Naive thymus-derived CD8-positive, alpha-beta T cell (primary cell): ENCODE data around the gene ELL2. TPM values are rescaled to one million over a fixed set of nuclear protein-coding genes. Genes with fewer than 3 reads are reported as not detected.
"Not testable (repeated sequence)": the region's sequence is repeated elsewhere in the genome, so short reads cannot be mapped to it uniquely, and the experiment has no call there.

Experiments
- ATAC-seq, 2 donors: fragments of 150-1000 bp; cut with Tn5 transposase in 1 of 2; sonication (Bioruptor Pico), chemical (Tn5 transposase) in 1 of 2; 1 replicate in 1 of 2; 2 replicates in 1 of 2; pipeline ENCODE4 v1.10.0; 2021; ENCODE audit warnings: mild to moderate bottlenecking in 2 of 2, moderate library complexity in 2 of 2
- POLR2A ChIA-PET: fragments of 350-600 bp; sonication (Branson Sonifier 250); formaldehyde crosslinking; loops from one replicate; lab custom pipeline; 2021; ENCODE audit warnings: antibody characterized with exemption; lab: Charles Lee
- DNase-seq, 10 donors: peaks; one replicate each; pipeline versions ENCODE4 v3.0.0 to v3.0.0-alpha.2; 2020 to 2022
- H3K27ac Mint-ChIP-seq, 10 donors: one replicate each; pipeline ENCODE4 v1.8.0; 2020 to 2022; ENCODE audit warnings: mild to moderate bottlenecking in 10 of 10, mixed read lengths in 10 of 10, moderate library complexity in 4 of 10, inconsistent platforms in 1 of 10
- H3K27me3 Mint-ChIP-seq, 5 donors: one replicate each; pipeline ENCODE4 v1.8.0; 2021 to 2022; ENCODE audit warnings: mixed read lengths in 5 of 5
- H3K36me3 Mint-ChIP-seq, 3 donors: one replicate each; pipeline ENCODE4 v1.8.0; 2020 to 2022; ENCODE audit warnings: mixed read lengths in 3 of 3, mild to moderate bottlenecking in 2 of 3, inconsistent platforms in 1 of 3
- H3K4me1 Mint-ChIP-seq, 4 donors: one replicate each; pipeline ENCODE4 v1.8.0; 2021 to 2022; ENCODE audit warnings: mixed read lengths in 4 of 4
- H3K4me3 Mint-ChIP-seq, 10 donors: one replicate each; pipeline ENCODE4 v1.8.0; 2020 to 2022; ENCODE audit warnings: mild to moderate bottlenecking in 10 of 10, mixed read lengths in 10 of 10, moderate library complexity in 6 of 10, inconsistent platforms in 1 of 10
- H3K9me3 Mint-ChIP-seq, 9 donors: one replicate each; pipeline ENCODE4 v1.8.0; 2020 to 2022; ENCODE audit warnings: mixed read lengths in 9 of 9, mild to moderate bottlenecking in 3 of 9, inconsistent platforms in 1 of 9, moderate library complexity in 1 of 9
- polyA plus RNA-seq, 3 donors: library from polyadenylated mRNA; unstranded; fragments of 300-500 nt; fragmentation: Illumina TruSeq; gene quantifications; one replicate each; pipeline ENCODE4 v1.2.3, GENCODE V29; 2021
- total RNA-seq, 8 experiments: library from RNA in 2 of 8; stranded (reverse) in 2 of 8; gene quantifications; one replicate each; pipeline ENCODE4 v1.2.3 and lab custom pipeline; 2021 to 2026

Gene ELL2
- total and polyA plus RNA-seq, 5 experiments from 2014 or later, result 1.8 to 13.8 (median 3.1) TPM

- DNase-seq, result no peak
Measured at GRCh38 chr5:95861864-95862561, 99.6 kb downstream of the ELL2 start.

GRCh38 chr5:95861221-95861863 is 100.3 kb downstream of the ELL2 start:
- no peaks in the 10 kb centered on the region for H3K9me3 Mint-ChIP-seq
- POLR2A ChIA-PET, result no interaction called here
- peaks cover 5 to 37% (median 11%) of the 10 kb centered on the region in 5 donors for H3K27me3 Mint-ChIP-seq
- DNase-seq (no peak), ATAC-seq (no peak)
- peak overlapping the region in 6 of 10 donors; percentile 19 to 53 (median 36) for H3K4me3 Mint-ChIP-seq
- H3K36me3 Mint-ChIP-seq, result no peaks in the 10 kb centered on the region
- peak overlapping the region in 5 of 10 donors; percentile 17 to 57 (median 27) for H3K27ac Mint-ChIP-seq
- H3K4me1 Mint-ChIP-seq, result peaks cover 9 to 36% (median 29%) of the 10 kb centered on the region in 4 donors

More at GRCh38 chr5:95861864-95862561, 99.6 kb downstream of the ELL2 start:
- H3K27ac Mint-ChIP-seq, result peak overlapping the region in 3 of 10 donors; percentile 27 to 58 (median 37)
- no peaks in the 10 kb centered on the region for H3K9me3 Mint-ChIP-seq
- peaks cover 5 to 37% (median 11%) of the 10 kb centered on the region in 5 donors for H3K27me3 Mint-ChIP-seq
- no peak for ATAC-seq
- H3K36me3 Mint-ChIP-seq, result no peaks in the 10 kb centered on the region
- H3K4me3 Mint-ChIP-seq, result peak overlapping the region in 4 of 10 donors; percentile 12 to 53 (median 33)
- peaks cover 9 to 38% (median 29%) of the 10 kb centered on the region in 4 donors for H3K4me1 Mint-ChIP-seq
- POLR2A ChIA-PET, result no interaction called here

- peak overlapping the region in 2 of 10 donors; percentile 1 to 10 for H3K4me3 Mint-ChIP-seq
- H3K36me3 Mint-ChIP-seq, result no peaks in the 10 kb centered on the region
- no peaks in the 10 kb centered on the region for H3K9me3 Mint-ChIP-seq
- peaks cover 5 to 37% (median 11%) of the 10 kb centered on the region in 5 donors for H3K27me3 Mint-ChIP-seq
- peak overlapping the region in 5 of 10 donors; percentile 25 to 82 (median 61) for H3K27ac Mint-ChIP-seq
- POLR2A ChIA-PET, result interaction anchor here (0.7 to 2.0 kb wide), 2 partner anchors 10 to 476 kb away, joined by 3 to 4 read pairs; no protein-coding TSS in a partner anchor
- H3K4me1 Mint-ChIP-seq, result peaks cover 9 to 36% (median 29%) of the 10 kb centered on the region in 4 donors
- ATAC-seq (no peak), DNase-seq (no peak)
Measured at GRCh38 chr5:95859661-95860060, 102.0 kb downstream of the ELL2 start.

GRCh38 chr5:95858661-95859595 is 102.7 kb downstream of the ELL2 start:
- Mint-ChIP-seq H3K27me3 (peaks cover 5 to 37% (median 11%) of the 10 kb centered on the region in 5 donors), H3K9me3 (no peaks in the 10 kb centered on the region), H3K4me1 (peaks cover 9 to 36% (median 29%) of the 10 kb centered on the region in 4 donors), H3K27ac (peak overlapping the region in 9 of 10 donors; percentile 38 to 84 (median 71)), H3K36me3 (no peaks in the 10 kb centered on the region), H3K4me3 (peak overlapping the region; percentile 23 to 75 (median 55))
- ATAC-seq (peak; percentile 98), DNase-seq (peak; percentile 78 to 93 (median 88))
- POLR2A ChIA-PET, result interaction anchor here (0.6 to 2.0 kb wide), 3 partner anchors 10 to 542 kb away, joined by 3 to 4 read pairs (median 4); no protein-coding TSS in a partner anchor

GRCh38 chr5:95858023-95858461 is 103.6 kb downstream of the ELL2 start:
- peak overlapping the region in 4 of 10 donors; percentile 22 to 71 (median 56) for H3K27ac Mint-ChIP-seq
- H3K27me3 Mint-ChIP-seq, result peaks cover 5 to 36% (median 11%) of the 10 kb centered on the region in 5 donors
- no peaks in the 10 kb centered on the region for H3K9me3 Mint-ChIP-seq
- peak overlapping the region in 2 of 10 donors; percentile 11 to 15 for H3K4me3 Mint-ChIP-seq
- ATAC-seq, result no peak
- H3K4me1 Mint-ChIP-seq, result peaks cover 9 to 34% (median 29%) of the 10 kb centered on the region in 4 donors
- no peak for DNase-seq
- POLR2A ChIA-PET, result interaction anchor here (2.0 kb wide), 1 partner anchor 478 kb away, joined by 4 read pairs; no protein-coding TSS in a partner anchor
- no peaks in the 10 kb centered on the region for H3K36me3 Mint-ChIP-seq

- POLR2A ChIA-PET, result interaction anchor here (2.0 kb wide), 1 partner anchor 479 kb away, joined by 4 read pairs; no protein-coding TSS in a partner anchor
- Mint-ChIP-seq H3K9me3 (no peaks in the 10 kb centered on the region), H3K27ac (peak overlapping the region in 3 of 10 donors; percentile 22 to 40 (median 27)), H3K27me3 (peaks cover 5 to 29% (median 10%) of the 10 kb centered on the region in 5 donors), H3K4me3 (no peak overlapping the region), H3K36me3 (no peaks in the 10 kb centered on the region), H3K4me1 (peaks cover 8 to 28% (median 26%) of the 10 kb centered on the region in 4 donors)
- DNase-seq, result no peak
- ATAC-seq, result no peak
Measured at GRCh38 chr5:95857185-95857945, 104.3 kb downstream of the ELL2 start.

- POLR2A ChIA-PET, result no interaction called here
- no peaks in the 10 kb centered on the region for H3K9me3 Mint-ChIP-seq
- H3K4me1 Mint-ChIP-seq, result peaks cover 6 to 21% (median 19%) of the 10 kb centered on the region in 4 donors
- H3K27ac Mint-ChIP-seq, result peak overlapping the region in 1 of 10 donors; percentile 3
- no peak overlapping the region for H3K4me3 Mint-ChIP-seq
- peaks cover 5 to 21% (median 6%) of the 10 kb centered on the region in 5 donors for H3K27me3 Mint-ChIP-seq
- no peaks in the 10 kb centered on the region for H3K36me3 Mint-ChIP-seq
- DNase-seq, result no peak
- no peak for ATAC-seq
Measured at GRCh38 chr5:95856501-95856981, 105.1 kb downstream of the ELL2 start.

GRCh38 chr5:95853490-95853889 is 108.2 kb downstream of the ELL2 start:
- no peak overlapping the region for H3K4me3 Mint-ChIP-seq
- POLR2A ChIA-PET, result no interaction called here
- no peaks in the 10 kb centered on the region for H3K36me3 Mint-ChIP-seq
- no peaks in the 10 kb centered on the region for H3K9me3 Mint-ChIP-seq
- peak overlapping the region in 1 of 10 donors; percentile 28 for H3K27ac Mint-ChIP-seq
- no peak for DNase-seq
- H3K4me1 Mint-ChIP-seq, result peaks cover under 1 to 2% (median 1%) of the 10 kb centered on the region in 4 donors
- no peak for ATAC-seq
- H3K27me3 Mint-ChIP-seq, result peaks cover 0 to 3% (median 0%) of the 10 kb centered on the region in 5 donors

- peak overlapping the region in 1 of 10 donors; percentile 26 for H3K4me3 Mint-ChIP-seq
- POLR2A ChIA-PET, result interaction anchor here (0.7 kb wide), 1 partner anchor 36 kb away, joined by 3 read pairs; no protein-coding TSS in a partner anchor
- H3K36me3 Mint-ChIP-seq, result no peaks in the 10 kb centered on the region
- ATAC-seq, result no peak
- no peaks in the 10 kb centered on the region for H3K4me1 Mint-ChIP-seq
- H3K27me3 Mint-ChIP-seq, result peaks cover 0 to 3% (median 0%) of the 10 kb centered on the region in 5 donors
- DNase-seq, result no peak
- H3K9me3 Mint-ChIP-seq, result no peaks in the 10 kb centered on the region
- H3K27ac Mint-ChIP-seq, result no peak overlapping the region
Measured at GRCh38 chr5:95852567-95852966, 109.1 kb downstream of the ELL2 start.

GRCh38 chr5:95851141-95851540 is 110.5 kb downstream of the ELL2 start:
- not testable (repeated sequence) for DNase-seq, H3K9me3 Mint-ChIP-seq, H3K27me3 Mint-ChIP-seq, H3K4me1 Mint-ChIP-seq, H3K27ac Mint-ChIP-seq, H3K4me3 Mint-ChIP-seq, ATAC-seq, H3K36me3 Mint-ChIP-seq
- POLR2A ChIA-PET, result interaction anchor here (1.3 to 1.9 kb wide), 2 partner anchors 65 to 70 kb away, joined by 3 to 7 read pairs; no protein-coding TSS in a partner anchor

GRCh38 chr5:95850391-95850894 is 111.2 kb downstream of the ELL2 start:
- H3K4me1 Mint-ChIP-seq, result peaks cover 0 to 2% (median 0%) of the 10 kb centered on the region in 4 donors
- no peaks in the 10 kb centered on the region for H3K27me3 Mint-ChIP-seq
- no peak overlapping the region for H3K27ac Mint-ChIP-seq
- no peak overlapping the region for H3K4me3 Mint-ChIP-seq
- no peaks in the 10 kb centered on the region for H3K36me3 Mint-ChIP-seq
- no peaks in the 10 kb centered on the region for H3K9me3 Mint-ChIP-seq
- POLR2A ChIA-PET, result interaction anchor here (0.9 to 1.9 kb wide), 2 partner anchors 42 to 69 kb away, joined by 3 to 7 read pairs; no protein-coding TSS in a partner anchor
- no peak for DNase-seq
- no peak for ATAC-seq
